Testis (tissue), 2 donors: ENCODE data around the gene C17orf67.

ENCODE experiments used
- CTCF ChIP-seq, 3 experiments: fragments of 450-650 bp in 2 of 3; fragments of 200-600 bp in 1 of 3; sonication (generic) in 1 of 3; IDR thresholded peaks; one replicate each; pipeline ENCODE4 v1.5.1; 2016 to 2019; ENCODE audit warnings: antibody characterized with exemption in 3 of 3, mild to moderate bottlenecking in 2 of 3, moderate library complexity in 1 of 3
- POLR2A ChIP-seq: fragments of 450-650 bp; IDR thresholded peaks from one replicate; pipeline ENCODE4 v1.6.1; 2017; ENCODE audit warnings: antibody characterized with exemption, mild to moderate bottlenecking, moderate library complexity

GRCh38 chr17:56880133-56880532 is 46.4 kb upstream of the C17orf67 start:
- no peak for TF ChIP-seq CTCF (IDR thresholded peaks at IDR 0.05)
- TF ChIP-seq POLR2A: no peak
